Mucosa of stomach (tissue), 1 donor: ENCODE results near the gene MYH9.
"Not testable (repeated sequence)": the region's sequence is repeated elsewhere in the genome, so short reads cannot be mapped to it uniquely, and the experiment has no call there.

Experiments used
- H3K27me3 ChIP-seq: one replicate; pipeline ENCODE4 v1.7.0; 2013; ENCODE audit warnings: mild to moderate bottlenecking, low read length; ENCODE audit not compliant: control insufficient read depth, insufficient read depth
- H3K36me3 ChIP-seq: one replicate; pipeline ENCODE4 v1.7.0; 2013; ENCODE audit warnings: low read length; ENCODE audit not compliant: control insufficient read depth, insufficient read depth
- H3K4me1 ChIP-seq: one replicate; pipeline ENCODE4 v1.7.0; 2013; ENCODE audit warnings: mild to moderate bottlenecking, low read length; ENCODE audit not compliant: control insufficient read depth, insufficient read depth
- H3K4me3 ChIP-seq: one replicate; pipeline ENCODE4 v1.7.0; 2013; ENCODE audit warnings: low read length
- H3K9ac ChIP-seq: one replicate; pipeline ENCODE4 v1.7.0; 2013; ENCODE audit warnings: mild to moderate bottlenecking, low read length, moderate library complexity
- H3K9me3 ChIP-seq: one replicate; pipeline ENCODE4 v1.7.0; 2013; ENCODE audit warnings: mild to moderate bottlenecking, low read length, moderate library complexity; ENCODE audit not compliant: control insufficient read depth
- donor health status: Pancreatic carcinoma.

The MYH9 gene

DNA sequence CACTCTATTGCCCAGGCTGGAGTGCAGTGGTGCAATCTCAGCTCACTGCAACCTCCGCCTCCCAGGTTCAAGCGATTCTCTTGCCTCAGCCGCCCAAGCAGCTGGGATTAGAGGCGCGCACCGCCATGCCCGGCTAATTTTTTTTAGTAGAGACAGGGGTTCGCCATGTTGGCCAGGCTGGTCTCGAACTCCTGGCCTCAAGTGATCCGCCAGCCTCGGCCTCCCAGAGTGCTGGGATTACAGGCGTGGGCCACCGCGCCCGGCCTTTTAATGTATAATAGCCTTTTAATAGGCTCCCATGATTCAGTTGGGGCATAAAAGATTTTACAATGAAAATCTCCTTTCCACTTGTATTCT is 21.8 kb upstream of the MYH9 start:
- not testable (repeated sequence) for H3K9me3 ChIP-seq, H3K36me3 ChIP-seq, H3K27me3 ChIP-seq
- H3K9ac ChIP-seq: peak overlapping the region; percentile 67
- H3K4me1 ChIP-seq: peaks cover 32% of the 10 kb centered on the region
- peak overlapping the region; percentile 20 for H3K4me3 ChIP-seq

DNA sequence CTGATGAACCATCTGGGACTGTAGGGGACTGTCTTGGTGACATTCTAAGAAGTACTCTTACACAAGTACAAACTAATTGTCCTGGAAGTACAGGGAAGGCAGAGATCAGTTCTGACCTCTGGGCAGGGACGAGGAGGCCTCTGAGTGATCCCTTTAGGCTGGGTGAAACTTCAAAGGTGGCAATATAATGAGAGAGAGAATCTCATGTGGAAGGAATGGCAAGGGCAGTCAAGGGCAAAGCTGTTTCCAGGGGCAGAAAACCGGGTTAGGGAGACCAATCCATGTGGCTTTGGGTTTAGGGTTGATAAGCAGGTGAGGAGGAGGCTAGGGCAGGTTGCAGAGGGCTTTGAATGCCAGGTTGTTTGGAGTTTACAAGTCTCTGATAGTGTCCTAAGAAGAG is 21.3 kb upstream of the MYH9 start:
- peak overlapping the region; percentile 67 for H3K9ac ChIP-seq
- H3K9me3 ChIP-seq: no peaks in the 10 kb centered on the region
- no peaks in the 10 kb centered on the region for H3K36me3 ChIP-seq
- H3K4me1 ChIP-seq: peaks cover 32% of the 10 kb centered on the region
- no peak overlapping the region for H3K4me3 ChIP-seq
- no peaks in the 10 kb centered on the region for H3K27me3 ChIP-seq

DNA sequence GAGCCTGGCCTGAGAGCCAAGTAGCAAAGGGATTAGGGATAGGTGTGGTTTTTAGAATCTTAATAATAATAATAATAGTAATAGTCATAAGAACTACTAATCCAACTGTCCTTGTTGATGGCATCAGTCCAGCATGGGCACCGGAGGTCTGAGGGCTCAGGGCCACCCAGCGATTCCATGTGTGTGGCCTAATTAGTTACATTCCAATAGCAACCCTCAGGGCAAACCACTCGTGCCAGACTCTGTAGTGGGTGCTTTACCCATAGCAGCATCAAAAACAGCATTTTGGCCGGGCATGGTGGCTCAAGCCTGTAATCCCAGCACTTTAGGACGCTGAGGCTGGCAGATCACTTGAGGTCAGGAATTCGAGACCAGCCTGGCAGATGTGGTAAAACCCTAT is 19.0 kb upstream of the MYH9 start:
- Histone ChIP-seq H3K4me3 (no peak overlapping the region), H3K27me3 (no peaks in the 10 kb centered on the region), H3K36me3 (no peaks in the 10 kb centered on the region), H3K4me1 (peaks cover 32% of the 10 kb centered on the region), H3K9me3 (no peaks in the 10 kb centered on the region), H3K9ac (no peak overlapping the region)

GRCh38 chr22:36405671-36406538 is 18.1 kb upstream of the MYH9 start:
- Histone ChIP-seq H3K9me3 (no peaks in the 10 kb centered on the region), H3K4me1 (peaks cover 24% of the 10 kb centered on the region), H3K27me3 (no peaks in the 10 kb centered on the region), H3K9ac (no peak overlapping the region), H3K36me3 (no peaks in the 10 kb centered on the region), H3K4me3 (no peak overlapping the region)

GRCh38 chr22:36405221-36405661 is 17.5 kb upstream of the MYH9 start:
- Histone ChIP-seq H3K36me3 (no peaks in the 10 kb centered on the region), H3K9ac (no peak overlapping the region), H3K4me3 (no peak overlapping the region), H3K4me1 (peaks cover 17% of the 10 kb centered on the region), H3K27me3 (no peaks in the 10 kb centered on the region), H3K9me3 (no peaks in the 10 kb centered on the region)

GRCh38 chr22:36404446-36404845 is 16.7 kb upstream of the MYH9 start:
- Histone ChIP-seq H3K4me3 (no peak overlapping the region), H3K9me3 (no peaks in the 10 kb centered on the region), H3K36me3 (no peaks in the 10 kb centered on the region), H3K27me3 (no peaks in the 10 kb centered on the region), H3K4me1 (peaks cover 13% of the 10 kb centered on the region), H3K9ac (no peak overlapping the region)

- no peaks in the 10 kb centered on the region for H3K36me3 ChIP-seq
- H3K4me1 ChIP-seq: peaks cover 40% of the 10 kb centered on the region
- H3K9me3 ChIP-seq: no peaks in the 10 kb centered on the region
- H3K27me3 ChIP-seq: no peaks in the 10 kb centered on the region
- no peak overlapping the region for H3K9ac ChIP-seq
- no peak overlapping the region for H3K4me3 ChIP-seq
Measured at GRCh38 chr22:36399472-36399778, 11.7 kb upstream of the MYH9 start.

GRCh38 chr22:36398601-36399471 is 11.1 kb upstream of the MYH9 start:
- Histone ChIP-seq H3K4me1 (peaks cover 41% of the 10 kb centered on the region), H3K9ac (no peak overlapping the region)

DNA sequence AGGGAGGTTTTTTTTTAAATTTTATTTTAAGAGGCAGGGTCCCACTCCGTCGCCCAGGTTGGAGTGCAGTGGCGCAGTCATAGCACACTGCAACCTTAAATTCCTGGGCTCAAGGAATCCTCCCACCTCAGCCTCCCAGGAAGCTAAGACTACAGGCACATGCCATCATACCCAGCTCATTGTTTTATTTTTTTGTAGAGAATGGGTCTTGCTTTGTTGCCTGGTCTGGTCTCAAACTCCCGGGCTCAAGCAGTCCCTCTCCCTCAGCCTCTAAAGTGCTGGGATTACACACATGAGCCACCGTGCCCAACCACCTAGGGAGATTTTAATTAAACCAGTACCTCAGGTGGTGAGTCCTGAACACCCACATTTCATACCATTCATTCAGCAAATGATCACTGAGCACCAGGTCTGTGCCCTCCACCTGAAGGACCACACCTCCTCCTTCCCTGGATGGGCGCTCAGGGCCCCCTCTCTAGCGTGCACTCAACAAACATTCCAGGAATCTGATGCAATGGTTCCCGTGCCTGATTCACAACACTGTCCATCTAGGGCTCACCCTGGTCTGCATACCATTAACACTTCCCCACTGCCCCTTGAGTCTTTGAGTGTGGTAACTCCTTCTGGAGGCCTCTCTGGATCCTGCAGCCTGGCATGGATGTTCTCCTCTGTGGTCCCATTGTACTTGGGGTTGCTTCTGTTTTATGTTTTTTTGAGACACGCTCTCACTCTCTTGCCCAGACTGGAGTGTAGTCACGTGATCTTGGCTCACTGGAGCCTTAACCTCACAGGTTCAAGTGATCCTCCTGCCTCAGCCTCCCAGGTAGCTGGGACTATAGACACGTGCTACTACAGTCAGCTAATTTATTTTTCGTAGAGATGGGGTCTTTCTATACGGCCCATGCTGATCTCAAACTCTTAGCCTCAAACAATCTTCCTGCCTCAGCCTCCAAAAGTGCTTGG is 9.6 kb upstream of the MYH9 start:
- no peak overlapping the region for H3K9ac ChIP-seq
- no peaks in the 10 kb centered on the region for H3K9me3 ChIP-seq
- peaks cover 41% of the 10 kb centered on the region for H3K4me1 ChIP-seq

More at GRCh38 chr22:36398601-36399471, 11.1 kb upstream of the MYH9 start:
- no peak overlapping the region for H3K4me3 ChIP-seq
- no peaks in the 10 kb centered on the region for H3K27me3 ChIP-seq
- H3K9me3 ChIP-seq: no peaks in the 10 kb centered on the region
- no peaks in the 10 kb centered on the region for H3K36me3 ChIP-seq

DNA sequence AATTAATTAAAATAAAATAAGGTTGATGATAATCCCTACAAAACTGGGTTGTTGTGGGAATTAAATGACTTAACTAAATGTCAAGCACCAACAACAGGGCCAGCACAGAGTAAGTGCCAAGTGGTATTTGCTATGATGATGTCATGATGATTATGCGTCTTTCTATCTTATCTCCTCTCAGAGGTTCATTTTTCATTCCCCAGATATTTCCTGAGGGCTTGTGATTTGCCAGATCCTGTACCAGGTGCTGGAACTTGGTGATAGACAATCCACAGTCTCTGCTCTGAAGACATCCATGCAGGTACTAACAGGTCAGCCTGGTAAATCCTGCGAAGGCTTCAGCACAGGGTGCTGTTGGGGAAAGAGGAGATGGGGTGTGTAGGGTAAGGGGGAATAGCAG is 8.1 kb upstream of the MYH9 start:
- H3K9ac ChIP-seq: no peak overlapping the region

More for the DNA sequence above, 9.6 kb upstream of the MYH9 start:
- no peak overlapping the region for H3K4me3 ChIP-seq
- H3K36me3 ChIP-seq: no peaks in the 10 kb centered on the region
- H3K27me3 ChIP-seq: no peaks in the 10 kb centered on the region

GRCh38 chr22:36395055-36395849 is 7.5 kb upstream of the MYH9 start:
- no peaks in the 10 kb centered on the region for H3K27me3 ChIP-seq
- H3K9ac ChIP-seq: peak overlapping the region; percentile 17
- no peaks in the 10 kb centered on the region for H3K9me3 ChIP-seq
- peaks cover 50% of the 10 kb centered on the region for H3K4me1 ChIP-seq
- no peak overlapping the region for H3K4me3 ChIP-seq
- no peaks in the 10 kb centered on the region for H3K36me3 ChIP-seq

More for the DNA sequence above, 8.1 kb upstream of the MYH9 start:
- Histone ChIP-seq H3K4me3 (no peak overlapping the region), H3K36me3 (no peaks in the 10 kb centered on the region), H3K9me3 (no peaks in the 10 kb centered on the region), H3K4me1 (peaks cover 50% of the 10 kb centered on the region), H3K27me3 (no peaks in the 10 kb centered on the region)
